ENCODE measurements around the gene MSMP. TPM values are rescaled to one million over a fixed set of nuclear protein-coding genes. Genes with fewer than 3 reads are reported as not detected.

The MSMP gene
- total and polyA plus RNA-seq, 9 of the 15 experiments (the other 6 are each of a cell fraction or from before 2014, with no cell fraction given), result 0.60 TPM; not detected in 8

GRCh38 chr9:35728041-35728971, 25.8 kb downstream of the MSMP start (continued):
- no peak for TF ChIP-seq ATF3 (IDR thresholded peaks at IDR 0.05)
- TF ChIP-seq ATF3 (CRISPR knock-in tag; conservative IDR thresholded peaks at IDR 0.05), result no peak
- TF ChIP-seq AFF1 (IDR thresholded peaks at IDR 0.05; ENCODE audit: low read depth in 1 of 2, partially characterized antibody in 2 of 2), result peak in 1 of 2 experiments; percentile 90
- no peak for TF ChIP-seq CUX1 (CRISPR knock-in tag; IDR thresholded peaks at IDR 0.05)
- peak; percentile 77 for TF ChIP-seq PML (IDR thresholded peaks at IDR 0.05; ENCODE audit: low read length)
- 0 out of 2 replicates have a peak, but pooled peaks have one; percentile 49 for TF ChIP-seq GABPA (tag; conservative IDR thresholded peaks at IDR 0.05; ENCODE audit: low read depth)
- no peak for TF ChIP-seq CAMTA2 (CRISPR knock-in tag; conservative IDR thresholded peaks at IDR 0.05)
- peak; percentile 87; the same call in 1 of the 2 replicates for TF ChIP-seq KLF16 (IDR thresholded peaks at IDR 0.05)
- TF ChIP-seq HNRNPL (IDR thresholded peaks at IDR 0.05; ENCODE audit: low read depth, low read length), result 0 out of 2 replicates have a peak, but pooled peaks have one; percentile 26
- TF ChIP-seq RCOR1 (IDR thresholded peaks at IDR 0.05; ENCODE audit: borderline replicate concordance in 1 of 2, low read depth in 2 of 2, low read length in 2 of 2), result peak; percentile 47 to 90; a peak in 3 of 4 replicates
- TF ChIP-seq MEF2A (IDR thresholded peaks at IDR 0.05; ENCODE audit: control insufficient read depth, low read depth, low read length), result peak; percentile 89

All from K562 (cell line).